ENCODE measurements around the gene ADD1.
A peak's percentile ranks its signal among the peaks of the same experiment; 100 is the strongest.

The ADD1 gene, protein sequence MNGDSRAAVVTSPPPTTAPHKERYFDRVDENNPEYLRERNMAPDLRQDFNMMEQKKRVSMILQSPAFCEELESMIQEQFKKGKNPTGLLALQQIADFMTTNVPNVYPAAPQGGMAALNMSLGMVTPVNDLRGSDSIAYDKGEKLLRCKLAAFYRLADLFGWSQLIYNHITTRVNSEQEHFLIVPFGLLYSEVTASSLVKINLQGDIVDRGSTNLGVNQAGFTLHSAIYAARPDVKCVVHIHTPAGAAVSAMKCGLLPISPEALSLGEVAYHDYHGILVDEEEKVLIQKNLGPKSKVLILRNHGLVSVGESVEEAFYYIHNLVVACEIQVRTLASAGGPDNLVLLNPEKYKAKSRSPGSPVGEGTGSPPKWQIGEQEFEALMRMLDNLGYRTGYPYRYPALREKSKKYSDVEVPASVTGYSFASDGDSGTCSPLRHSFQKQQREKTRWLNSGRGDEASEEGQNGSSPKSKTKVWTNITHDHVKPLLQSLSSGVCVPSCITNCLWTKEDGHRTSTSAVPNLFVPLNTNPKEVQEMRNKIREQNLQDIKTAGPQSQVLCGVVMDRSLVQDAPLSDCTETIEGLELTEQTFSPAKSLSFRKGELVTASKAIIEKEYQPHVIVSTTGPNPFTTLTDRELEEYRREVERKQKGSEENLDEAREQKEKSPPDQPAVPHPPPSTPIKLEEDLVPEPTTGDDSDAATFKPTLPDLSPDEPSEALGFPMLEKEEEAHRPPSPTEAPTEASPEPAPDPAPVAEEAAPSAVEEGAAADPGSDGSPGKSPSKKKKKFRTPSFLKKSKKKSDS

DNA sequence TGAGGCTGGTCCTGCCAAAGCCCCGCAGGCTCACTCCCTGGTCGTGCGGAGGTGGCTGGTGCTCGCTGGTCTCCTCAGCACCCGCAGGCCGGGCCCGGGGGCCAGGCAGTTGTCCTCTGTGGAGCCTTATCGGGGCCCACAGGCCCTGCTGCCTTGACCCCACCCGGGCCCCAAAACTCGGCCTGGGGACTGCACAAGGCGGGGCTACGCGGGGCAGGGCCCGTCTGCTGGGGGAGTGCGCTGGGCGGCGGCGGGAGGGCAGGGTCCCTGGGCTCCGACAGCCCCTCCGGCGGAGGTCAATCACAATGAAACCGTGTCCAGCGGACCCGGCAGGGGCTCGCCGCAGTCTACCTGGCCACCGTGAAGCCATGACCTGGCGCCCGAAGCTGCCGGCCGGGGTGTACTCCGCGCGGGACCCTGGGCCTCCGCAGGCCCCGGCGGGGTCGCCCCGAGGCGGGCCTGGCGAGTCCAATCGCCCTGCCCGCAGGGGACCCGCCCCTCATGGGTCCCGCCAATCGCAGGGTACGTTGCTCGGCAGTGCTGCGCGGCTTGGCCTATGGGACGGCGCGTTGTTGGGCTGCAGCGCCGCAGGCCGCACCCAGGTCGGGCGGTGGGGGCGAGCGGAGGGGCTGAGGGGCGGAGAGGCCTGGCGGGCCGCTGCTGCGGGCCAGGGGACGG is at the start of gene ADD1:
TSS of gene ADD1 (plus strand) at position 582 of the 678 bp plus-strand sequence. CDS start 32,072 bp downstream, outside the sequence.
- DNase-seq, result peak; percentile 44

GRCh38 chr4:2794486-2795299 is 49.0 kb upstream of the ADD1 start:
- DNase-seq, result peak; percentile 61

DNA sequence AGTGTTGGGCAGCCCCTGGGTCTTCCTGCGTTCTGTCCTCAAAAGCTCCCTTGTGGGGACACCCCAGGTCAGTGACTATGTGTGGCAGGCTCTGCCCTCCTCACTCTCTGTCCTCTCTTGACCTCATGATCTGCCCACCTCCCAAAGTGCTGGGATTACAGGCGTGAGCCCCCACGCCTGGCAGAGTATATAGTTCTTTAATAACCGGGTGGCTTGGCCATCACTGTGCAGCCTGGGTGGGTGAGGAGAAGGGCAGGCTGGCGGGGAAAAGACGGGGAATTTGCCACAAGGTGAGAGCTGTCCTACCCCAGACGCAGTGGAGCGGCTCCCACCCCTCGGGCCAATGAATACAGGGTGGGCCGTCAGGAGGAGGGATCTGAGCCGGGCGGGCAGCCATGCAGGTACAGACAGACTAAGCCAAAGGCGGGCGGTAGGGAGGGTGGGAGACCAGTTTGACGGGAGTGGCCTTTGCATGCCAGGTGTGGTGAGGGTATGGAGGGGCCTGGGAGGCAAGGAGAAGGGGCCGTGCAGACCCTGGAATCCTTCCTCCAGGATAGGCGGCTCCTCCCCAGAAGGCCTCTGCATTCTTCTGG is 48.2 kb upstream of the ADD1 start:
- DNase-seq, result no peak

GRCh38 chr4:2795893-2796848 is 47.5 kb upstream of the ADD1 start:
- no peak for DNase-seq

GRCh38 chr4:2796849-2797544 is 46.6 kb upstream of the ADD1 start:
- no peak for DNase-seq

- peak; percentile 55 for DNase-seq
Observed at GRCh38 chr4:2797545-2798305, 45.9 kb upstream of the ADD1 start.

- DNase-seq, result peak; percentile 37
Observed at GRCh38 chr4:2798399-2799223, 45.0 kb upstream of the ADD1 start.

DNA sequence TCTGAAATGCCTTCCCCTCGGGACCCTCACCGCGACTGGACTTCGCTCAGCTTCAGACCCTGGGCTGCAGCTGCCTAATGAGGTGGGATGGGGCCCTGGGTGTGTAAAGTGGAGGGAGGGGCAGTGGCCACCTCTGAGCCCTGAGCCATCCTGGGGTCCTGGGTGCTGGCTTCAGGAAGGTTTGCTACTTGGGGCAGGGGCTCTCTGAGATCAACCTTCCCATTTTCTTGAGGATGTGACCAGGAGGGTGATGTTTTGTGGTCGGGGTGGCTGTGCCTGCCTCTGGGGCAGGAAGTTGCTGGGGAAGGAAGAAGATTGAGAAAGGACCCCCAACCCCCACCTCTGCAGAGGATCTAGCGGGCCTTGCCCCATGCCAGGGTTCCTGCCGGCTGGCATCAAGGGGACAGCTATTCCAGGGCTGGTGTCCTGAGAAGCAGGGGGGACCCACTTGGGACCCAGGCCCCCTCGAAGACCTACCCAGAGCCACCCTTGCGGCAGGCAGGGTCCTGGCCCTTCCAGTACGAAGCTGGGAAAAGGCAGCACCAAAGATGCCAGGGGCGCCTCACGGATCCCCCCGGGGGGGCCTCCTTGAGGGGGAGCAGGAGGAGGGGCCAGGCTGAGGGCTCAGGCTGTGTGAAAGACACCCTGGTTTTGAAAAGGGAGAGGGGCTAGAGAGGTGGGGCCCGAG is 44.3 kb upstream of the ADD1 start:
- no peak for DNase-seq

DNA sequence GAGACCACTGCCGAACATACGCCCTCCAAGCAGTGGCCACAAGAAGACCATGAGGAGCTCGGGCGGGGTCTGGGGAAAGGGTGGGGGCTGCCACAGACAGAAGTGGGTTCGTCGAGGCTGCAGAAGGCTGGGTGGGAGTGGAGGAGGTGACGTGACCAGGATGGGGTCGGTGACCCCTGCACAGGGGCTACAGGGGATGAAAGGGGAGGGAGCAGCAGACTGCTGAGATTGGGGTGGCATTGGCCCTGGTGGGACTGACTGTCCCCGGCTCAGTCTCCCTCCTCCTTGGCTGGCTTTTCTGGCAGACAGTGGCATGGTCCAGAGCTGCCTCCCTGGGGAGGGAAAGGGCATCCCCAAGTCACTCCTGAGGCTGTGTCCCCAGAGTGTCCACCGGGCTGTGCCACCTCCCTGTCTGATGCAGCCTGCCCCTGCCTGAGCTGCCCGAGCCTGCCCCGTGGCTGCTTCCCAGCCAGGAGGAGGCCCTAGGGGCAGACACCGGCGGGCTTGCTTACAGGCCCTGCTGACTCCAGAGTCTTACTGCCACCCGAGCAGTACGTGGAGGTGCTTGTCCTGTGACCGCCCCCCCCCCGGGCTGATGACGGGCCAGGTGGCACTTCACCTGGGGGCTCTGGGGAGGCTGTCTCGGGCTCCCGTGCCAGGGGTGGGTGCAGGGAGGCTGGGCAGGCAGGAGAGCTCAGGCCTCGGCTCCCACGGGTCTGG is 43.5 kb upstream of the ADD1 start:
- DNase-seq, result no peak

GRCh38 chr4:2800691-2801596 is 42.7 kb upstream of the ADD1 start:
- DNase-seq, result no peak

DNA sequence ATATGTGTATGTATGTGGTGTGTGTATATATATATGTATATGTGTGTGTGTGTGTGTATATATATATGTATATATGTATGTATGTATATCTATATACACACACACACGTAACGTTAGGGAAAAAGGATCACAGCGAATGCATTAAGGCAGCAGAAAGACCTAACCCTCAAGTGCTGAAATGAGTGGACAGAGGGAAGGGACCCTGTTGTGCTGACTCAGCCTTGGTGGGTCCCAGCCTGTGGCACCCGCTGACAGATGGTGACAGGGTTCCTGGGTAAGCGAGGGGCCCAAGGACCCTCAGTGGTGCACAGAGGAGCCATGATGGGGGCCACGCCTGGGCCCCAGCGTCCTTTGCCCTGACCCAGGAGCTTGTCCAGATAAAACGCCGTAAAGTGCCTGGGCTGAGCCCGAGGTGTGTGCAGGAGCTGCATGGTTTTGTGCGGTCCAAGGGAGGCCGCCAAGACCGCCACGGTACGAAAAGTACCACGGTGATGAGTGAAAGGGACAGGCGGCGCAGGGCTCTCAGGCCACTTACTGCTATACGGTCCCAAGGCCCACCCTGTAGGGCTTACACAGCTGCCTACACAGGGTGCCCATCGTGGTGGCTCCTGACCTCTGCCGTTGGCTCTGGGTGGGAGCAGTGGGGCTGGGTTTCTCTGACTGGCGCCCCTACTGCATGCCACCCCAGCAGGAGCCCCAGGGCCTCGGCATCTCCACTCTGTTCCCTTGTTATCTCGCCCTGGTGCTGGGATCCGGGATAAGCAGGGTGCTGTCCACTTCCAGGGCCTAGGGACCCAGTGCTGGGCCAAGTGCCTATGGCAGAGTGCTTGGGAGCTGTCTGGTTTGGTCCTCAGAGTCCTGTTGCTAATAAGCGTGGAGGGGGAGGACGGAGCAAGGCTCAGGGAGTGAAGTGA is 40.8 kb upstream of the ADD1 start:
- no peak for DNase-seq

DNA sequence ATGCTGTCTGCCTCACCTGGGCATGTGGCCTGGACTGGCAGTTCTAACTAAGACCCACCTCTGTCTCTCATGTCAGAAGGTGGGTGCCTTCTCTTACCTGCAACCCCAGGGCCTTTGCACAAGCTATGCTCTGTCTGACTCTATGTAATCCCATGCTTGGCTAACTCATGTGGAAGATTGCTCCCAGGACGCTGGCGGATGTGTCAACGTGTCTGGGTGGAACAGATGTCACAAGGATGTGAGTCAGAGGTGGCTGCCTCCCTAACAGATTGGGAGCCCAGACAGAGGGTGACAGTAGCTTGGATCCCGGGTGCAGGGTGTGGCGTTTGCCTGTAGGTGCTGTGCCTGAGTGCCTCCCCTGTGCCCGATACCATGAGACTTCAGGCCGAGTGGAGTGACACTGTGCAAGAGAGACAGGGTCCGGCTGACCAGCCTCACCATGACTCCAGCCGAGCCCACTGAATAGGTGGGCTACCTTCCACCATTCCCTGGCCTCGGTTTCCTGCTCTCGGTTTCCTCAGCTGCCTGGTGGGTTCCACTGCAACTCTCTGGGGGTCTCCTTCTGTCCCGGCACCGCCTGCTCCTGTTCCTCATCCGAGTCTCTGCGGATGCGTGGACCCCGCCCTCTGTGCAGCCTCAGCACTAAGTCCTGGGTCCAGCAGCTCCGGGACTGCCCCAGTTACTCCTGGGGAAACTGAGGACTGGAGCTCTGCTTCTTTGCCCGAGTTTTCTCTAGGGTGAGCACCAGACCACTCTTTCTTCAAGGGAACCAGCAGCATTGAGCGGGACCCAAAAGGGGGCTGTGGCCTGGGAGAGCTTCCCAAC is 39.8 kb upstream of the ADD1 start:
- peak; percentile 73 for DNase-seq

GRCh38 chr4:2804449-2804972 is 39.1 kb upstream of the ADD1 start:
- DNase-seq, result no peak

- no peak for DNase-seq
Observed at GRCh38 chr4:2804973-2805501, 38.6 kb upstream of the ADD1 start.

All from NCI-H1694 treated with DMSO at 0.1 percent for 48 hours (cell line).